ENCODE data around the gene MEGF6.

Gene MEGF6

GRCh38 chr1:3645666-3646355 is 34.5 kb upstream of the MEGF6 start:
- no peak for DNase-seq

DNA sequence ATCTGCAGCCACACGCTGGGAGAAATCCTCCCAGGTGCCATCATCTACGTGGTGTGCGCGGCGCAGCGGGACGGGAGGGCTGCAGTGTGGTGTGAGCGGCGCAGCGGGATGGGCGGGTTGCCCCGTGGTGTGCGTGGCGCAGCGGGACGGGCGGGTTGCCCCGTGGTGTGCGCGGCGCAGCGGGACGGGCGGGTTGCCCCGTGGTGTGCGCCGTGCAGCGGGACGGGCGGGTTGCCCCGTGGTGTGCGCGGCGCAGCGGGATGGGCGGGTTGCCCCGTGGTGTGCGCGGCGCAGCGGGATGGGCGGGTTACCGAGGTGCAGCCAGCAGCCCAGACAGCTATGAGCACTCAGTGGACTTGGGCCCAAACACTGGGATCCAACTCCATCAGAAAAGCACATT is 33.9 kb upstream of the MEGF6 start:
- DNase-seq, result no peak

DNA sequence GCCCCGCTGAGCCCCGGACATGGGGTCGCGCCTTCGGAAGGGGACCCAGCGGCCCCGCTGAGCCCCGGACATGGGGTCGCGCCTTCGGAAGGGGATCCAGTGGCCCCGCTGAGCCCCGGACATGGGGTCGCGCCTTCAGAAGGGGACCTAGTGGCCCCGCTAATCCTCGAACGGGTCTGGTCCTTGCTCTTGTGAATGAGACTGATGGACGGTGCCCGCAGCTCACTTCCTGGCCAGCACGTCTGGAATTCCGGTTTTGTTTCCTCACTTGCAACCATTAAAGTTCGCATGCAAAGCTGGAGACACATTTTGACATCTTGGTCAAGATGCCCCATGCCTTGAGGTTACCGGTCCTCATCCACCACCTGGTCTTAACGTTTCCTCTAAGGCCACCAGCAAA is 33.0 kb upstream of the MEGF6 start:
- DNase-seq, result no peak

DNA sequence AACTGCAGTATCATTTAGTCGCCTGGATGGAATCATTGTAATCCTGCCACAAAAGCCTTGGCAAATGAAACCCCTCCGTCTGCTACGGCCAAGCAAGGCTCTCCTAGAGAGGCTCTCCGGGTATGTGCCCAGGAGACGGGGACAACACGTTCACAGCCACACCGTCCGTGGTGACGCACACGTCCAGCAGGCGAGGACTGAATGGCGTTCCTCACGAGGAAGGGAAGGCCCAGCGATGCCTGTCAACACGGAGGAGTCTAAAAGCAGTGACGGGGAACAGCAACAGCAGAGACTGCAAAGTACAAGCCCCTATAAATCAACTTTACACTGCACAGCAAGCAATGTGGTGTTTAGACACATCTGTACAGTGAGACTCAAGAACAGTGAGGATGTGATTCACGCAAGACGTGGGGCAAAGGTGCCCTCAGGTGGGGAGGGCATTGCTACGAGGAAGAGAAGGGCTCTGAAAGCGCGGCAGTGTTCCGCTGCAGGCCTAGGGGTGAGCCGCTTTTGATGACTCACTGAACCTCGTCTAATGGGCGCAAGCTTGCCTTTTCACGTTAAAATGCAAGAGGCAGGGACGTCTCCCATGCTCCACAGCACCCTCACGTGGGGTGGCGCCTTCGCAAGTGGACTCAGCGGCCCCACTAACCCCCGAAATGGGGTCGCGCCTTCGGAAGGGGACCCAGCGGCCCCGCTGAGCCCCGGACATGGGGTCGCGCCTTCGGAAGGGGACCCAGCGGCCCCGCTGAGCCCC is 31.8 kb upstream of the MEGF6 start:
- no peak for DNase-seq

- DNase-seq, result no peak
These were observed 30.5 kb upstream of the MEGF6 start for GRCh38 chr1:3641816-3642215.

DNA sequence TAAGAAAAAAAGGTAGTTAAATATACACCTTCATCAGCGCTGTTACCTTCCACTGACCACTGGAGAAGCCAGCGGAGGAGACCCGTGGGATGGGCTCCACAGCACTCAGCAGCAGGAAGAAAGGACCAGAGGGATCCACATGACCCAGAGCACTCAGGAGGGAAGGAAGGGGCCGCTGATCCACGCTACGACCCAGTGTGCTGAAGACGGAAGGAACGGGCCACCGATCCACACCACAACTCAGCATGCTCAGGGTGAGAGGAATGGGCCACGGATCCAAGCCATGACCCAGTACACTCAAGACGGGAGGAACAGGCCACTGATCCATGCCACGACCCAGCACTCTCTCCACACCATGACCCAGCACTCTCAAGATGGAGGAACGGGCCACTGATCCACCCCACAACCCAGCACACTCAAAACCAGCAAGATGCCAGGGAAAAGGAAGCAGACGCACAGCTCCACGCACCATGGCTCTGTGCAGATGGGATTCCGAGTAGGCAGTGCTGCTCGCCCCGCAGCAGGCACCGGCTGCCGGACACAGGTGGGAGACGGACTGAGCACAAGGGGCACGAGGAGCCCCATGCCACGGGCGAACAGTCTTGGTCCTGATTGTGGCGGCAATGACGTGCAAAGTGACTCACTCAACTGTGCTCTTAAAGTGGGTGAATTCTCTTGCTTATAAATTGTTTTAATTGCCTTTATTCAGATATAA is 29.9 kb upstream of the MEGF6 start:
- no peak for DNase-seq

- no peak for DNase-seq
These were observed 29.0 kb upstream of the MEGF6 start for GRCh38 chr1:3640121-3640837.

DNA sequence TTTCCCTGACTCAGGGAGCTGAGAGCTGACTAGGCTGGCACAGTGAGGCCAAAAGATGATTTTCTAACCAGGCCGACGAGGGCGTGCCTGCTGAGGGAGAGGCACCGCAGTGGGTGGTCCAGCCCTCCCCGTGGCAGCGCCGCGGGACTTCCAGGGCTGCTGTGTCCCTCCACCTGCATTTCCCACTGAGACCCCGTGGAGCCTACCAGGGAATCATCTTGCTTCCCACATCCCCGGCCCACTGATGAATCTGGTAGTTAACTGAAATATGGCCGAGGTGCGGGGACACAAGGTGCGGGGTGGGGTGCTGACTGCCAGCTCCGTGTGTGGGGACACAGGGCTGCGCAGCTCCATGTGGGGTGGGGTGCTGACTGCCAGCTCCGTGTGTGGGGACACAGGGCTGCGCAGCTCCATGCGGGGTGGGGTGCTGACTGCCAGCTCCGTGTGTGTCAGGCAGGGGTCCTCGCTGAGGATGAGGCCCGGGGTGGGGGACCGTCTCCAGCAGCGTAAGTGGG is 28.1 kb upstream of the MEGF6 start:
- no peak for DNase-seq

- no peak for DNase-seq
These were observed 27.4 kb upstream of the MEGF6 start for GRCh38 chr1:3638676-3639075.

DNA sequence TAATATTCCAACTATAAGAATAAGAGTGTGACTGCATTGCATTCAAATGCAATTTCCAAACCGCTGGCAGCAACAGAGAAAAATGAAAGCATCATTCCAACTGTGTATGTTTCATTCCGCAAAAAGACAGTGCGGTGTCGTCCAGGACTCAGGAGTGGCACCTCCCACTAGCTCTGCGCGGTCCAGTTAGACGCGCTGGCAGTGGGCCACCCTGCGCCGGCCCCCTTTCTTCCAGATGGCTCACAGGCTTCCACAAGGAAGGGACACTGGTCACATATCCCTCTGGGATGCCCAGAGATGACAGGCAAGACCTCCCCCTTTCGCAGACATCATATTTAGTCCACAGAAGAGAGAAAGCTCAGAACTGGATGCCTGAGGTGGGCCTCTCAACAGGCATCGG is 26.7 kb upstream of the MEGF6 start:
- no peak for DNase-seq

GRCh38 chr1:3636531-3636930 is 25.2 kb upstream of the MEGF6 start:
- DNase-seq, result no peak

DNA sequence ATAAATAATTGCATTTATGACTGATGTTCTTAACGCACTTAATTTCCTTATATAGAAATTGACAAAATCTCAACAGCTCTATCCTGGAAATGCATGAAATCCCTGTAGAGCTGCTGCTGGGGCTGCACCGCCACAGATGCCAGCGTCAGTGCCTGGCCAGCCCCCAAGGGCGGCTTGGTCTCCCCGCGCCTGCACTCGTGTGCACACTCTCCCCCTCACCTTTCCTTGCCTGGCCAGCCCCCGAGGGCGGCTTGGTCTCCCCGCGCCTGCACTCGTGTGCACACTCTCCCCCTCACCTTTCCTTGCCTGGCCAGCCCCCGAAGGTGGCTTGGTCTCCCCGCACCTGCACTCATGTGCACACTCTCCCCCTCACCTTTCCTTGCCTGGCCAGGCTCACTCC is 24.8 kb upstream of the MEGF6 start:
- DNase-seq, result no peak

DNA sequence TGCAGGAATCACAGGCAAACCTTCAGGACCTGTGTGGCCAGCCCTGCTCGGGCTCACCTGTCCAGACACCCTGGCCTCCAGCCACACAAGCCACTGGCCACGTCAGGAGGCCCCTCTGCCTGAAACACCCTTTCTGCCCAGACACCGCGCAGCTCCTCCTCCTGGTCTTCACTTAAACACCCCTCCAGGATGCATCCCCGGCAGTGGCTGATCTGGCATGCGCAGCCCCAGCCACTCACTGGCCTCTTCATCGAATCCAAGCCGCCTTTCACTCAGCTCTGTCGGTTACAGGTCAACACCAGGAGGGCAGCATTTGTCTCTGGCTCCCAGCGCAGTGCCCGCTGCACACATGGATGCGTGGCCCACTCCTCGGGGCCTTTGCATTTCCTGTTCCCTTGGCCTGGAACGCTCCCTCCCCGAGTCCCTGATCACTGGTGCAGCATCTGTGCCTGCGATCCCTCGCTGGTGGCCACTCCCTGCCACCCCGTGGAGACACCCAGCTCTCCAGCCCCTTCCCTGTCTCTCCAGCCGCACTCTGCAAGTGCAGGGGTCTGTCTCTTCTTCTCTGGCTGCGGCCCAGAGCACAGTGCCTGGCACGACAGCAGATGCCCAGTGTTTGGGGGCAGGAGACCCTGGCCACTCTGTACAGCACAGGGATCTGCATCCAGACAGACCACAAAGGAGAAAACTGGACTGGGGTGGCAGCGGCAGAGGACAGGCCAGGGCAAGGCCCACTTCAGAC is 22.9 kb upstream of the MEGF6 start:
- no peak for DNase-seq

- no peak for DNase-seq
These were observed 22.2 kb upstream of the MEGF6 start for GRCh38 chr1:3633344-3634058.

DNA sequence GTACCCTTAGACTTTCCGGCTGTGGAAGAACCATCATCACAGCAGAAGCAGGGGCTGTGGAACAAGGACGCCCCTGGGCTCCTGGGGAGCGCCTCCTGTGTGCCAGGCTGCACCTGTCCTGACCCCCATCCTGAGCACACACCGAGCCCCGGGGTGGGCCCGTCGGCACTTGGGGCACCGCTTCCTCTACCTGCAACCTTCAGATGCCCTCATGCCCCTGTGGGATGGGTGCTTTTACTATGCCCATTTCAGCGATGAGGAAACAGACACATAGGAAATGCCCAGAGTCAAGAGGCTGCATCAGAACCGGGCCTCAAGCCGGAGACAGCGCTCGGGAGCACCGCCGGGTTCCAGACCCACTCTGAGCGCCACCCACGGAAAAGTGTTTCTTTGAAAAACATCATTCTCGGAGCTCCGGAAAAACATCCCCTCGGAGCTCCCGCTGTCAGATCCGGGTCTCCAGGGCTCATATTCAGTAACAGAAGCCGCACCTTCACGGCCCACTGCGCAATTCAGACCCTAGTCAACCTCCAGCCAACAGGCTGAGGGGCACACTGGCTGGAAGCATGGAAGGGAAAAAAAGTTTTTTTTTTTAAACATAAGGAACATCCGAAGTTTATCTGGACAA is 21.5 kb upstream of the MEGF6 start:
- no peak for DNase-seq

GRCh38 chr1:3632298-3632697 is 21.0 kb upstream of the MEGF6 start:
- no peak for DNase-seq

DNA sequence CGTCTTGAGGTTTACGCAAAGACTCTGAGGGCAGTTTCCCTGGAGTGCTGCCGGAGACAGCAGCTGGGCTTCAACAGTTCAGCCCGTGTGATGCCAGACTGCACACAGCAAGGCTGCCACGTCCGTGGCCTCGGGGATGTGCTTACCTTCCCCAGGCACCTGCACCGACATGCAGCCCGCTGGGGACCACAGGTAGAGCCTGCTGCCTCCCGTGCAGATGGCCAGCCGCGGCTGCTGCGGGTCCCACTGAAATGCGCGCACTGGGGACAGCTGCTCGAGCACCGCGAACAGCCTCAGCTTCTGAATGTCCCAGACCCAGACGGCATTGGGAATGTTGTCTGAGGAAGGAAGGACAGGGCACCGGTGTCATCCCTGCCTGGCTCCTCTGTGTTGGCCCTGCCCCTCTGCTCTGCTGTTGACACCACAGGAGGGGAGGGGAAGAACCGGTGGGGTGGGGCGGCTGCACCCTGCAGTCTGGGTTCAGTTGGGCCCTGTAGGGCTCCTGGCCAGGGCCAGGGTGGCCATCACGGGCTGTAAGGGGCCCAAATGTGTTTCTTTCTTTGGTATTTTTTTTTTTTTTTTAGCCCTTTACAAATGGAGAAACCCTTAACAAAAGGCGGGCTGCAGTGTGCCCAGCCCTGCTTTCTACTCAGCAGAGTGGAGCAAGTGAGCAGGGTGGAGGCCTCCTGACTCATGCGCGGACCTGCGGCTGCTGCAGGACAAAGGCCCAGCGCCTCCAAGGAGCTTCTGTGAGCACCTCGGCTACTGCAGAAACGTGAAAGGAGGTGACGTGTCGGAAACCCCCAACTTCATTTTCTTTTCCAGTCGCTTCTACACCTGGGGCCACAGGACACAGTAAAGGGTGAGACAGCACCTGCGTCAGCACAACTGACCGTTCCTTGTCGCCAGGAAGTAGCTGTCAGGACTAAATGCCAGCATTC is 20.3 kb upstream of the MEGF6 start:
- no peak for DNase-seq

GRCh38 chr1:3630914-3631313 is 19.6 kb upstream of the MEGF6 start:
- no peak for DNase-seq

DNA sequence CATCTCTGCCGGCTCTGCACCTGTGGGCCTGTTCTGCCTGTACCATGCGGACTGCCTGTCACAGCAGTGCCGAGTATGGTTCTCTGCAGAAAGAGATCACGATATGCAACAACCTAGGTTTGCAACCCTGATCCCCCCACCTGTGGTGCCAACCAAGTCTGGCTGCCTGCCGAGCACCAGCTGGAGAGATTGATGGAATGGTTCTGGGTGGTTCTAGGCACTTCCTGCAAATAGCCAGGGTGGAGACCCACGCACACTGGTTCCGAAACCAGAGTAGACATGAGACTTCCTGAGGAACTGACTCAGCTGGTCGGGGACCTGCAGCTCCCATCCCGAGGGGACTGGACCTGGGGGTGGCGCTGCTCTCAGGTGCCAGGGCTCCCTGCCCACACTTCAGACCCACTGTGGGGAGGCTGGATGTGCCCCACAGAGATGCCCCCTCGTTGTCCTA is 18.9 kb upstream of the MEGF6 start:
- no peak for DNase-seq

- DNase-seq, result no peak
These were observed 18.4 kb upstream of the MEGF6 start for GRCh38 chr1:3629561-3630160.

All from NCI-H1694 (cell line).